GM19025 (cell line): ENCODE data around the gene IGBP1.
"Not testable (repeated sequence)": the region's sequence is repeated elsewhere in the genome, so short reads cannot be mapped to it uniquely, and the experiment has no call there.

Experiments
- ATAC-seq: cut with Tn5 transposase; IDR thresholded peaks from one replicate; pipeline ENCODE4 v1.9.1; 2021; ENCODE audit warnings: mild to moderate bottlenecking, low read depth, moderate library complexity; ENCODE audit not compliant: unreplicated experiment

Gene IGBP1

DNA sequence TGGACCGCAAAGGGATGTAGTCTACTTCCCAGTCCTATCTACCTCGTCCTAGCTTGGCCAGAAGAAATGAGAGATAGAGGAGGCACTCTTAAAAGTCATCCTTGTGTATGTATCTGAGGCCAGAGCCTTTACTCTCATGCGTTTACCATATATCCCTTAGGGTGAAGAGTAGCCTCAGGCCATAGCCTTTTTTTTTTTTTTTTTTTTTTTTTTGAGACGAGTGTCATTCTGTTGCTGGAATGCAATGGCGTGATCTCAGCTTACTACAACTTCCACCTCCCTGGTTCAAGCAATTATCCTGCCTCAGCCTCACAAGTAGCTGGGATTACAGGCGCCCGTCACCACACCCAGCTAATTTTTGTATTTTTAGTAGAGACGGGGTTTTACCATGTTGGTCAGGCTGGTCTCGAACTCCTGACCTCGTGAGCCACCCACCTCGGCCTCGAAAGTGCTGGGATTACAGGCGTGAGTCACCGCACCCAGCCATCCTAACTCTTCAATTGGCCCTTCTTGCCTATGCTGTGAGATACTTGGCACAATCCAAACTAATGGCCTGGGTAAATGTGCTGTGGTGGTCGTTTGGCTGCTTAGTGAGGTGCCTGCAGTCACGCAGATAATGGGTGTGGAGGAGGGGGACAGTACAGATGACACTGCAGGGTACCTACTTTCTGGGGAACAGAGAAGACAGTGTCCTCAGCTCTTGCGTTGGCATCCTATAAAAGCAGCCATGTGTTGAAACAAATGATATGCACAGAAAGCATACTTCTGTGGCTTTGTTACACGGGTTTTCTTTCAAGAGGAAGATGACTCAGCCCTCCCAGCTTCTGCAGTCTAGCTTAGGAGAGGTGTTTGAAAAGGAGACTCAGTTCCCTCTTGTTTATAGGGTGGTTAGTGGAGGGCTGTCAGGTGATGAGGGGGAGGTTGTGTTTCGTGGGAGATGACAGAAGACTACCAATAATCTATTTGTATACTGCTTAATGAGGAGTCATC lies 33.6 kb downstream of the IGBP1 start:
- ATAC-seq, result no peak

DNA sequence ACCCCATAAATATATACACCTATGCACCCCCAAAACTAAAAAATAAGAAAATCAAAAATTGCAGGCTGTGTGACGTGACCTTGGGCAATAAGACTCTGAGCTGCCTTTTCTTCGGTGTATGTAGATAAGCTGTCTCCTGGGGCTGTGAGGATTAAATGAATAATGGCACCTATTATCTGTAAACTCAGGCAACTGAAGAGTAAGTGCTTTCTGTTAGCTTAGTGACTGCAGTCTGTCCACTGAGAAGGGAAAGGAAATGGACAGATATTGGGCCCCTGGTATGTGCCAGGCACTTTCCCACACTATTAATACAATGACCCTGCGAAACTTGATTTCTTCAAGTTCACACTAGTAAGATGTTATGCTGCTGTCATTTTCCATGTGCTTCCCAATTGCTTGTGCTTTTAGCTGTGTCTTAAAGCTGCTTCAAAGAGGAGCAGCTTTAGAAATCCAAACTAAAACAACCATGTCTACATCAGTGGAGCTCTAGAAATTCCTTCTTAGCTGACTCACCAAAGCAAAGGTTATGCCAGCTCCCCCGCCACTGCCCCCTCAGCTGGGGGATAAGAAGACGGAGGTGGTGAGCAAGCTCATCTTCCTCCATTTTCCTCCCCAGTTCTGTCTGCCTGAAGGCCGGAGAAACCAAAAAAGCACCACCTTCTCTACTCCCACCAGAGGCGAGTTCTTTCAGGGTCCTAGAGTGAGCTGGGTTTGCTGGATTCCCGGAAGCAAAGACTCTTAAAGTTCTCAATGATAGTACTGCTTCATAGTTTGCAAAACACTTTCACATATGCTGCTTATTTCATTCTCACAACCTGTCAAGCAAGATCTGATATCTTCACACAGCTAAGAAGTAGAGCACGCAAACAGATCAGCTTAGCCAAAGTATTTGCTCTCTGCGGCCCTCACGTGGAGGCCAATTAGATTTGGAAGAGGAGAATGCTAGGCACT lies 35.3 kb downstream of the IGBP1 start:
- ATAC-seq, result no peak

DNA sequence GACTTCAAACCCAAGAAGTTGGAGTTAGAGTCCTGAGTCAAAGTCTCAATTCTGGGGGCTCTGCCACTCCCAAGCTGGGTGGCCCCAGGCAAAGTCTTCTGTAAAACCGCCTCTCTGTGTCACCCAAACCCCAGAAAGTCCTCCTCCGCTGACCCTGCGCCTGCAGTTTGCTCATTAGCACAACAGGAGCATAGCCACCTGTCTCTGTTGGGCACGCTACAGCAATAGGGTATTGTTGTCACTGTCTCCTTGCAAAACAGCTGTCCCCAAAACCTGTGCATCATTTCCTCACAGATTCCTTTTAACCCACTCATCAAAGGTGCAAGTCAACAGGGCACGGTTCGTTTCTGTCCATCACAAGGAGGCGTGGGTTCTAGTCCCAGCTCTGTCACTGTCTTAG lies 36.0 kb downstream of the IGBP1 start:
- no peak for ATAC-seq

DNA sequence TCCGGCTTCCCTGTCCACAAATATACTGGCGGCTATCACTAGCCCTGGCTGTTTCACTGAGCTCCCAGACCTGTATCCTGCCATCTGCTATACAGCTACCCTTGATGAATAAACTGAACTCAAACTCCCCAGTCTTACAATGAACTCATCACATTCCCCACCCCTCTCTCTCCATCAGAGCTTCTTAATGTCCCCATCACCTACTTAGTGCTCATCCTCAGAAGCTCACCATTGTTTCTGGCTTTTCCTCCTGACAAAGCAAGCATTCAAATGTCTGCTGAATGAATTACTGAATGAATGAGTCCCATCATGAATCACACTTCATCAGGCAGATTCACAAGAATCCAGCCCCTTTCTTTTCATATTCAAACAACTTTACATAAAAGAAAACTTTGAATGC lies 38.4 kb downstream of the IGBP1 start:
- no peak for ATAC-seq

DNA sequence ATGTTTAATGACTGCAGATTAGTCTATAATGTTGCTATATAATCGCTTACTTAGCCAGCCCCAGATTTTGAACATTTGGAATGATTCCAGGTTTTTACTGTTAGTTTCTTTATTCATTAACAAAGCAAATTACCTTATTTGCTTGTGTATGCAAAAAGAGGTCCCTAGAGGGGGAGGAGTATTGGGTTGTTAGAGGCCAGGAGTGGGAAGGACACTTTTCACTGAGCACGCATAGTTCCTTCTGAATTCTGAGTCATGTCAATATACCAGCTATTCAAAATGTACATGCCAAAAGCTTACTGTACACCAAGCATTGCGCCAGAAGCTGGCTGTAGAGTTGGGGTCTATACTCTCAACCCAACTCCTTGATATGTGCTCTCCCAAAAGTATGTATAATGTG lies 39.0 kb downstream of the IGBP1 start:
- ATAC-seq, result no peak

DNA sequence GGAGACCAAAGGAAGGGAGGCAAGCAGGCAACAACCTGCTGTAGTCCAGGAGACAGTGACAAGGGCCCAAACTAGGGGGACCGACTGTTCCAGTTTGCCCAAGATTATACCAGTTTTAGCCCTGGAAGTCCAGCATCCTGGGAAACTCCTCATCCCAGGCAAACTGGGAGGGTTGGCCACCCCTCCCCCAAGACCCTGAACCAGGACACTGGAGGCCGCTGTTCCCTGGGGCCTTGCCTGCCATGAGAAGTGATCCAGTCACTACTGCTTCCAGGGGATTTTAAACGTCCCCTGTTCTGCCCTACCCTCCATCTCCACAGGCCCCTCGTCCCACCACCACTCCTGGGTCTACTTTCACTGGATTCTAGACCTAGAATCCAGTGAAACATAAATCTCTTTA lies 39.7 kb downstream of the IGBP1 start:
- ATAC-seq, result no peak

DNA sequence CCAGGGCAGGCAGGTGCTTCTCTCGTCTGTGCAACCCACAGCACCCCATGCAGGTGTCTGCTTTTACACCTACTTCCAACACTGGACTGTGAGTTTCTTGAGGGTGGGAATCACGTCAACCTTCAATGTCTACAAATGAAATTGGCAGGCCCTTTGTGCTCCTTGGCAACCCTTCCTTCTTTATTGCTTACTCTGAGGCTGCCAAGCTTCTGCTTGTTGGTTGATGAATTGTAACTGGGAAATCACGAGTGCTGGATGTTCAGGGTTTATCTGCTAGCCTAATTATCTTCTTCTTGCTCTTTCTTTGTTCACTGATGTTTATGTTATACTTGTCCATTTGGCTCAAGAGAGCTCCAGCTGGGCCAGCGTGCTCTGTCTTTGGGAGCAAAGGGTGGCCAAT lies 41.5 kb downstream of the IGBP1 start:
- ATAC-seq, result no peak

DNA sequence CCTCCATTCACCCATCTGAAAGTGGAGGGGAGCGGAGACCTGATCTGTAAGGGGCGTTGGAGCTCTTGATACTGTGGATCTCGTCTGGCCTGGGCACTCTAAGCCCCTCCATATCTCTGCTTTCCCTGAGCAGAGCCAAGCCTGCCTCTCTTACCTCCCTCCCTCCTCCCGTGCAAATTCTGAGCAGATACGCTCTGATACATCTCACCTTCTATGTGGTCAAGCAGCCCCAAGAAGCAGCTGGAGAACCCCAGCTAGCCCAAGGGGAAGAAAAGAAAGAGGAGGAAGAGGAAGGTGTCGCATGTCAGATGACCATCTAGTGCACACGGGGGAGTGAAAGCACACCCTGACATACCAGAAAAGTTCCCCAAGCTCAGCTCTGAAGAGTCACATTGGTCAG lies 42.1 kb downstream of the IGBP1 start:
- ATAC-seq, result no peak

DNA sequence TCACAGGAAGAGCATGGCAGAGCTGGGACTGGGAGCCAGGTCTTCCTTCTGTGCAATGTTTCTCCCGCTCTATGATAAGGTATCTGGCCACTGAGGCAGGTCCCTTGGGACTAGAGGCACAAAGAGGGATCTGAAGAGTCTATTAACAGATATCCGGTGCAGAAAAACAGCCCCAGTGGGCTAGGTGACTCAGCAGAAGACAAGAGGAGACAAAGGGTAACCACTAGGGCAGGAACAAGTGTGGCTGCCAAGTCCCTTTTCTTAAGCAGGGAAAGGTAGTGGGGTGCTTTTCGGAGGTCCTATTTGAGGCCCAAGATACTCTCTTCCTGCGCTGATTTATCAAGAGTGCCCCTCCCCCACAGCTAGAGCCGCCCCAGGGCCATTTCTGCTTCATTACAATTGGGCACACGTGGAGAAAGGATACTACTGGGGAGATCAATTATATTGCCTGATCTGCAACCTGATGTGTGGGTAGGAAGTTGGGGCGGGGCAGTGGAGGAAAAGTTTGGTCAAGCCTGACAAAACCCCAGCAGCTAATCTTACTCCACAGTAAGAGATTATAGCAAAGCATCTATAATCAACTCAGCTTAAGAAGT lies 43.8 kb downstream of the IGBP1 start, which contains the start of gene DGAT2L6:
Gene DGAT2L6 (plus strand): TSS at position 546 of the 596 bp plus-strand sequence. CDS start 100 bp downstream, outside the sequence.
- ATAC-seq, result no peak

DNA sequence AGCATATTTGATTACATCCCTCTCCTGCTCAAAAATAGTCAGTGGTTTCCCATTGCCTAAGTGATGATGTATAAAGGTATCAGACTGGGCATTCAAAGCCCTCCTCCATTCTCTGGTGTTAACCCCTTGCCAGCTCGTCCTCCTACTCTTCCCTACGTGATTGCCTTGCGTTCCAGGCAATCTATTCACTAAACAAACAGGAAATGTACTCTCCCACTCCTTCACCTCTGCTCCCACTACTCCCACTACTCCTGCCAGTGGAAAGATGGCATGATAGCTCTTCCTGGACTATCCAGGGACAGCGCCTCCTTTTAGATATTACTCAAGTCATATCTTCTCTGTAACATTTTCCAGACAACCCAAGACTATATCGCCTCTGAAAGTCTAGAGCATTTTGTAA lies 49.8 kb downstream of the IGBP1 start:
- ATAC-seq, result no peak

DNA sequence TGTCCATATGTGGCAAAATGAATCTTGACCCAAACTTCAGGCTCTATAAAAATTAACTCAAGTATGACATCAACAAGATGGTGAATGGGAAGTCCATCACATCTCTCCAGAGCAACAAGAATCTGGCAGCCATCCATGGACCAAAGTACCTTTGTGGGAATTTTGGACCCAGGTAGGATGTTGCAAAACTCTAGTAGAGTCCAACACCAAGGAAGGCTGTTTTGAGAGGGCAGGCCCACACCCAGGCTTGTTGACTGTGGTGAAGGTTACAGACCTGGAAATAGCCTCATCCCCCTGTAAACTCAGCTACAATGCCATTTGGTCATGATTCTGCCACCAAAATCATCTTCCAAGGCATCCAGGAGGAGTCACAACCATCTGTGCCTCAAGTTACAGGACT lies 57.0 kb downstream of the IGBP1 start:
- no peak for ATAC-seq

DNA sequence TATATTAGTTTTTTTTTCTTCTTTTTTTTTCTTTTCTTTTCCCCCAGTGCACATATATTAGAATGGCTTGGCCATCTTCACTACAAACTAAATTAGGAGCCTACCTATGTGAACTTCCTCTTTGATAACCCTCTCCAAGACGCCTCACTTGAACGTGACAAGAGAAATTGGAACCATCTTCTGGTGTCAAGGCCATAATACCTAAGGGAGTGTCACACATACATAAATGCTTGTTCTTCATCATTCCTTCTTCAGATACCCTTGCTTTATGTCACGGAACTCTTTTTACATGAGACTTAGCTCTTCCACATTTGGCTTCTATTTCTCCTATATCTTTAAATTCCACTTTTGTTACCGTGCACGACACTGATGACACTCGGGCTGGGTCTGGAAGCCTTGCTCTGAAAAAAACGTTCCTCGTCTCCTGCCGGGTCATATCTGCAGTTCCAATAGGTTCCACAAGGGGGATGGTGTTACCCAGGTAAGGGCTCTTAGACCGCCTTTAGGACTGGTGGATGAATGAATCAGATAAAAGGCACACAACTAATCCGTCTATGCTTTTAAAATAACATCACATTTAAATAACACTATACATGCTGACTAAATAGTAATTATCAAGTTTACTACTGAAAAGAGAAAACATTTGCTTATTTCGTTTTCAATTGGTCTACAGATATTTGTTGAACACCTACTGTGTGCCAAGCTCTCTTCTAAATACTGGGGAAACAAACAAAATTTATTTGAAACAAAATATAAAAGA lies 63.9 kb downstream of the IGBP1 start:
- peak; percentile 70 for ATAC-seq

DNA sequence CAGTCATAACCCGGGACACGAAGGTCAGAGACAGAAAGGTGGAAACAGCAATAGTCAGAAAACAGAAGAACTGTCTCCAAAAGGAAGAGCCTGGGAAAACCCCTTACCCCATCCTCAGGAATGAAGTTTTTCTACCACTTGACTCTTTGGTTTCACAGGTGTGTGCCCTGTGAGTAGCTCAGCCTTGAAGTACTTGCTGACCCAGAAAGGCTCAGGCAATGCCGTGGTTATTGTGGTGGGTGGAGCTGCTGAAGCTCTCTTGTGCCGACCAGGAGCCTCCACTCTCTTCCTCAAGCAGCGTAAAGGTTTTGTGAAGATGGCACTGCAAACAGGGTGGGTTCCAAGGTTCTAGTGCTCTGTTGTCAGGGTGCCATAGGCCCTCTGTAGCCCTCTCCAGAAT lies 68.5 kb downstream of the IGBP1 start:
- no peak for ATAC-seq

DNA sequence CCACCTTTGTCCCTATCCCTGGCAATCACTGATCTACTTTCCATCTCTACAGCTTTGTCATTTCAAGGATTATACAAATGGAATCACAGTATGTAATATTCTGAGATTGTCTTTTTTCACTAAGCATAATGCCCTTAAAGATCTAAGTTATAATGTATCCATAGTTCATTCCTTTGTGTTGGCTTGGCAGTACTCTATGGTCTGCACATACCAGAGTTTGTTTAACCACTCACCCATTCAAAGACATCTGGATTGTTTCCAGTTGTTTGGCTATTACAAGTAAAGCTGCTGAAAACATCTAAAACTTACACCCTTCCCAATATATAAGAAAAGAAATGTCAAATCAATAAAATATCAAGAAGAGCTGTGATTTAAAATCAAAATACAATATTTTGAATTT lies 75.2 kb downstream of the IGBP1 start:
- no peak for ATAC-seq

DNA sequence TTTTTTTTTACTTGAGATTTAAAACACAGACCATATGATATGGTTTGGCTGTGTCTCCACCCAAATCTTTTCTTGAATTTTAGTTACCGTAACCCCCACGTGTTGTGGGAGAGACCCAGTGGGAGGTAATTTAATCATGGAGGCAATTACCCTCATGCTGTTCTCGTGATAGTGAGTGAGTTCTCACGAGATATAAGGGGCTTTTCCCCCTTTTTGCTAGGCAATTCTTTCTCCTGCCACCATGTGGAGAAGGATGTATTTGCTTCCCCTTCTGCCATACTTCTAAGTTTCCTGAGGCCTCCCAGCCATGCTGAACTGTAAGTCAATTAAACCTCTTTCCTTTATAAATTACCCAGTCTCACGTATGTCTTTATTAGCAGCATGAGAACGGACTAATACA lies 76.3 kb downstream of the IGBP1 start:
- not testable (repeated sequence) for ATAC-seq
